GM12864 (cell line): Measurements from ENCODE around the gene SLC39A3.

Experiments
- DNase-seq: peaks from one replicate; pipeline ENCODE4 v3.0.0-alpha.2; 2011; ENCODE audit warnings: low read depth
- H3K4me3 ChIP-seq: 2 replicates; pipeline ENCODE4 v1.5.1; 2011; ENCODE audit warnings: mild to moderate bottlenecking, low read depth, low read length, control low read depth
- CTCF ChIP-seq: IDR thresholded peaks from 2 replicates; pipeline ENCODE4 v1.5.1; 2011; ENCODE audit warnings: low read depth, mild to moderate bottlenecking, moderate library complexity, low read length, control low read depth, inconsistent platforms; ENCODE audit errors: missing control alignments

The SLC39A3 gene

GRCh38 chr19:2766594-2767372 lies 27.0 kb upstream of the SLC39A3 start:
- no peak for DNase-seq
- H3K4me3 ChIP-seq: no peak overlapping the region
- TF ChIP-seq CTCF: no peak

- no peak for DNase-seq
- H3K4me3 ChIP-seq: no peak overlapping the region
- no peak for TF ChIP-seq CTCF
These were observed 25.6 kb upstream of the SLC39A3 start for GRCh38 chr19:2765376-2765775.

- no peak overlapping the region for H3K4me3 ChIP-seq
- no peak for DNase-seq
- TF ChIP-seq CTCF: no peak
These were observed 25.1 kb upstream of the SLC39A3 start for GRCh38 chr19:2764945-2765344.

- no peak for TF ChIP-seq CTCF
- DNase-seq: no peak
- H3K4me3 ChIP-seq: no peak overlapping the region
These were observed 23.9 kb upstream of the SLC39A3 start for GRCh38 chr19:2763687-2764086.

GRCh38 chr19:2762783-2763496 lies 23.1 kb upstream of the SLC39A3 start:
- H3K4me3 ChIP-seq: no peak overlapping the region
- no peak for DNase-seq
- TF ChIP-seq CTCF: no peak

- TF ChIP-seq CTCF: no peak
- no peak overlapping the region for H3K4me3 ChIP-seq
- no peak for DNase-seq
These were observed 22.3 kb upstream of the SLC39A3 start for GRCh38 chr19:2761876-2762782.
